GM18951 (cell line): ENCODE results near the gene TSFM.

Experiments used
- POLR2A ChIP-seq: IDR thresholded peaks from 4 replicates; pipeline ENCODE4 v1.6.1; 2011; ENCODE audit warnings: mild to moderate bottlenecking; ENCODE audit not compliant: insufficient read length, insufficient read depth; ENCODE audit errors: extremely low read depth
- in situ Hi-C: fragments of 300-500 bp; cut with MboI; formaldehyde crosslinking; loops from one replicate; pipeline ENCODE4 v1.12.0; 2022; ENCODE audit warnings: low sequenced_read_pairs, mixed read lengths, inconsistent platforms; ENCODE audit not compliant: unreplicated experiment

The TSFM gene

DNA sequence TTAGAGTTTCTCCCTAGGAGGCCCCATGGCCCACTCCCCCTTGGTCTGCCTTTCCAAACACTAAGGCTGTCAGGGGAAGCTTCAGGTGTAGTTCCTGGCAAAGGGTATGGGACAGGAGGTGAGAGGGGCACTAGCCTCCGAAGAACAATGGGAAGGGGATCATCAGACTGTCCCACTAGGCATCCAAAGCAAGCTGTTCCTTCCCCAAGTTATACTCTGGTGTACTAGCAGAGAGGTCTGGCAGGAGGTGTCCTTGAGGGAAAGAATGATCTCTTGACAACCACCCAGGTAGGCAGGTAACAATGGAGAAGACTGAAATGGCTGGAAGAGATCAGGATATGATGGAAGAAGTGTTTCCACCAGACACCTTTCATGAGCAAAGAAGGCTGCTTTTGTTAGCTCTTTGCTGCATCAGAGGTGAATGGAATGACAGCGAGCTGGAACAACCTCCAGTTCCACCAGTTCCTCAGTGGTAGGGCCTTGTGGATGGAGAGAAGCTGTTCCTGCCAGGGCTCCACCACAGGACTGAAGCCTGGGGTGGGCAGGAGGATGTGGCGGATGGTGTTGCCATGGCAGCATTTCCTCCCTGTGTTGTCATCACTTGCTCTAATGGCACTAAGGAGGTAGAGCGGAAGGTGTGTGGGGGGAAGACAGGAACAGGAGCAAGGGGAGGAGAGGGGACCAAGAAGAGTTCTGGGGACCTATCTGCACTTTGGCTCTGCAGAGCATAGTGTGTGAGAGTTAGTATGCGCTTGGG, 41.8 kb upstream of the TSFM start:
- in situ Hi-C loops, result no loop called here
- TF ChIP-seq POLR2A, result no peak

DNA sequence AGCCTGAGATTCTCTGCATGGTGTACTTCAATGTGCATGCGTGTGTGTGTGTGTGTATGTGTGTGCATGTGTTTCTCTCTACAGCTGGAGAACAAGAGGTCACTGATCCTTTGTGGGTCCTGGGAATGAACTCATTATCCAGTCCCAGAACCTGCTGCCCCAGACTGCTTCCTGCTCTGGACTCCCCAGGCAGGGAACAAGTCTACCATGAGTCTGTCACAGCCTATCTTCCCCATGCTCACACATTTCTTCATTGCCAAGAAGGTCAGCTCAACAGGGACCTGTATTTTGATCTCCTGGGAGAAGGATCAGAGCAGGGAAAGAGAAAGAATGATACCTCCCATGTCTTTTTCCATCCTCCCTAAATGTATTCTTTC, 41.2 kb upstream of the TSFM start:
- in situ Hi-C loops, result no loop called here
- no peak for TF ChIP-seq POLR2A

DNA sequence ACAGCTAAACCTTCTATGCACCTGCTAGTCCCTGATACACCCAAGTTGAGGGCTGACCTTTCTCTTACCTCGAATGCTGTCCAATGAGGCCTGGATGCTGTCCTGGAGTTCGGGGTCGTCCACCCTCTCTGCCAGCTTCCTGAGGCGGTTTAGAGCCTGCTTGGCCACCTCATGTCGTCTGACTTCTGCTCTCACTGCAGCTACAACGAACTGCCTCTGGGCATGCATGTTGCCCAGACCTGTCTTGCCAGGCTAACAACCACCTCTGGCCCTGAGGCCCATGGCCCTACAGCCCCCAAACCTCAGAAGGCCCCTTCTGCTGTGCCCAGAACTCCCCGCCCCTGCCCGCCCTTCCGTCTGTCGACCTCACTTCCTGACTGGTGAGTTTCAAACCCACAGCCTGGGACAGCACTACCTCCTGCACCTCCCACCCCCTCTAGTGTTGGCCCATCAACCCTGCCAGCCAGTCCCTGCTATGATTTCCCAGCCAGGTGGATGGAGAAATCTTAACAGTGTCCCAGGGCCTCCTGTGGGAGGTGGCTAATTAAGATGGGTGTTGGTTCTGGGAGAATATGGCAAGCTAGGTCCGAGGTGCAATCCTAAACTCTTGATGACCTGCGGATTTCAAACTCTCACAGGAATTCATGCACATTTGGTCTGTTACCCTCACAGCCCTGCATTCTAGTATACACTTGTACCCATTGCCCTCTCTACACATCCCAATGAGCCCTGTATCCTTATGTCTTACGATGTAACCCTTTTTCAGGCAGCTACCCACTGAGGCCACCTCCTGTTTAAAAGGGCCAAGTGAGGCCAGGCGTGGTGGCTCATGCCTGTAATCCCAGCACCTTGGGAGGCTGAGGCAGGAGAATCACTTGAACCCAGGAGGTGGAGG, 40.5 kb upstream of the TSFM start:
- in situ Hi-C loops, result no loop called here
- TF ChIP-seq POLR2A, result peak; percentile 61

DNA sequence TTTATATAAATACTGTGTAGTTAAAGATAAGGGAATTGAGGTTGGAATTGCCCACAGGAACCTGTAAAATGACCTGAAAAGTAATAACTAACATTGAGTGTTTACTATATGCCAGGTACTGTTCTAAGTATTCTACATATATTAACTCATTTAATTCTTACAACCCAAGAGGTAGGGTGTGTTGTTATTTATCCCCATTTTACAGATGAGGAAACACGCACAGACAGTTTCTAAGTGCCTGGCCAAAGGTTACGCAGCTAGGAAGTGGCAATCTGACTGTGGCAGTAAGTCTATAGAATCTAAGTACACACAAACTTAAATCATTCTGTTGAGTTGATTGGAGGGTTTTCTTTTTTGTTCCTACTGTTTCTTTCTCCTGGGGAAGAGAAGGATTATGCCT, 38.8 kb upstream of the TSFM start:
- in situ Hi-C loops, result no loop called here
- no peak for TF ChIP-seq POLR2A

DNA sequence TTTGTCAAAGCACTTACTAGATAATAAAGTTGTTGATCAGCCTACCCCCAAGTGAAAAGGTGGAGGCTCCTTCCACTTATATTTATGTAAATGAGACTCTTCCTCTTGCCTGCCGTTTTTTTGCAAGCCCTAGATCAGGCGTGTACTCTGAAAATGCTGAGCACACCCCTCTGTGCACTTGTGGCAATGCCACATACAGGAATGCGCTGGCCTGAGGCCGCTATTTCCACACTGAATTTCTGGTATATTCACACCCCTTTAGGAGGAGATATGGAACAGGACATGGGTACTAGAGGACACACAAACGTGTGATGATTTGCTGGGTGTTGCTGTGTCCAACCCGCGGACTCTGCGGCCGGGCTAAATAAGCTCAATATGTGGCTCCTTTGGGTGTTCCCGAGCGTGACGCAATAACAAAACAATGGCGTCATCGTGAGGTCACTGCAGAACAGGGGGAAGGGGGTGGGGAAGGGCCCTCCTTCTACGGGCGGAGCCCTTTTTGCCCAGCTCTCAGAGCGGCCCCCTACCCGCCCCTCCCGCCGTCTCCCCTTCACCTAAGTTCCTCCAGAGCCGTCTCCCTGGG, 38.3 kb upstream of the TSFM start:
- TF ChIP-seq POLR2A, result no peak
- in situ Hi-C loops, result no loop called here

DNA sequence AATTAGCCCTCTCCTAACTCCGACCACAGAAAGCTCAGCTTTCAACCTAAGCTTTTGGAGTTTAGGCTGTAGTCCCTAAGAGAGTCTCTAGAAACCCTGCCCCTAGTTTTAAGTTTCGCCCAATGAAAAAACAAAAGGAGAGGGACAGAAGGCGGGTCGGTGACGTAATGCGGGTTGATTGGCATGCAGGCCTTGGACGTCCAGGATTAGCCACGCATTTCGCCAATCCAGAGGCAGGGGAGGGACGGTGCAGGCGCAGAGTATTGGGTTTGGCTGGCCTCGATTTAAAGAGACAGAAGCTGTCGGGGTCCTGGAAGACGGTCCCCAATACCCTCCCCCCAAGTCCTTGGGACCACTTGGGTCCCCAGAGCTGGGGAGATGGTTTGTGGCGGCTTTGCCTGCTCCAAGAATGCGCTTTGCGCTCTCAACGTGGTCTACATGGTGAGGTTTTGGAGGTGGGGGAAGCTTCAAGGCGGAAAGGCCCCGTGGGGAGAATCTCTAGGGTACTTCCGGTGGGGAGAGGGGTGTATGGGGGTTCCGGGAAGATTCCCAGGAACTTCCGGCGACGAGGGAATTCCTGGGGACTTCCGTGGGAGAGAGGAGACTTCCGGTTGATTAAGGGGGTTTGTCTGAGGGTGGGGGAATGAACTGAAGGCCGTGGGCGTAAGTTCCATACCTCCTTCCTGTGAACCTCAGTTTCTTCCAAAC, 37.7 kb upstream of the TSFM start, which contains the start of gene TSPAN31:
TSS of gene TSPAN31 (plus strand) at position 263 of the 708 bp plus-strand sequence. CDS start at position 379, 116 bp downstream.
- in situ Hi-C loops, result no loop called here
- peak; percentile 65 for TF ChIP-seq POLR2A

DNA sequence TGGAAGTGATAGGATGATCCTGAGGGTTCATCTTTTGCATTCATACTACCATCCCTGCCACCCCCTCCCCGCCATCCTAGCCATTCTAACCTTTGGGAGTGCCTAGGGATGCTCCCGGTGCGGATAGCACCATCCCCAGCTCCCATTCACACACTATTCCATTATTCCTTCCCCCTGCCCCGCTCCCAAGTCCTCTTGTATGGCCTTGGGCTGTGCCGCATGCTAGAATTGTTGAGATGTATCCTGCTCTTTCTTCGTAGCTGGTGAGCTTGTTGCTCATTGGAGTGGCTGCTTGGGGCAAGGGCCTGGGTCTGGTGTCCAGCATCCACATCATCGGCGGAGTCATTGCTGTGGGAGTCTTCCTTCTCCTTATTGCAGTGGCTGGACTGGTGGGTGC, 37.1 kb upstream of the TSFM start:
- TF ChIP-seq POLR2A, result peak; percentile 37
- in situ Hi-C loops, result no loop called here

DNA sequence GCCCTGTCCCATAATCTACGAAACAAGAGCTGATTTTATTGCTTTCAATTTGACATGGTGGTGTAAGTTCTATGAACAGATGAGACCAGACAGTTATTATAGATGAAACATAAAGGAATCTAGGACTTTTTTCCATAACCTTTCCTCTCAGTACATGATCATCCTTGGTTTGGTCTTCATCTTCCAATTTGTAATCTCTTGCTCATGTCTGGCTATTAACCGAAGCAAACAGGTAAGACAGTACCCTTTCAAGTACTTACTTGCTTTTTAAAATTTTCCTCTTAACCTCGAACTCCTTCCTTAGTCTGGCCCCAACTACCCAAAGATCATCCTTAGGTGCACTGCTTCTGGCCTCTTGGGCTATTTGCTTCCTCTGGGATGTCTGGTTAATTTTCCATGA, 36.6 kb upstream of the TSFM start:
- no peak for TF ChIP-seq POLR2A
- in situ Hi-C loops, result no loop called here

DNA sequence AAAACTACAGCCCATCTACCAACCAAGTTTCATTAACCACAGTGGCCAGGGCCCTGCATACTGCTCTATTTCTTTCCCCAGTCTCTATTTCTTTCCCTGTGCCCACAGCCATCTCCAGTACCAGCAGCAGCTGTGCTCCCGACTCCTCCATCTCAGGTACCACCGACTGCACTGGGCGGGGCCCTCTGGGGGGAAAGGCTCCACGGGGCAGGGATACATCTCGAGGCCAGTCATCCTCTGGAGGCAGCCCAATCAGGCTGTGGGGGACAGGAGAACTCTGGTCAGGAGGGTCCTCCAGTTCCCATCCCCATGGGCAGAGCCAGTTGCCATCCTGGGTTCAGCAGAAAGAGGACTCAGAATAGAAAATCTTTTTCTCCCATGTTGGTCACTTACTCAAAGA, 33.5 kb upstream of the TSFM start:
- TF ChIP-seq POLR2A, result no peak
- in situ Hi-C loops, result no loop called here

DNA sequence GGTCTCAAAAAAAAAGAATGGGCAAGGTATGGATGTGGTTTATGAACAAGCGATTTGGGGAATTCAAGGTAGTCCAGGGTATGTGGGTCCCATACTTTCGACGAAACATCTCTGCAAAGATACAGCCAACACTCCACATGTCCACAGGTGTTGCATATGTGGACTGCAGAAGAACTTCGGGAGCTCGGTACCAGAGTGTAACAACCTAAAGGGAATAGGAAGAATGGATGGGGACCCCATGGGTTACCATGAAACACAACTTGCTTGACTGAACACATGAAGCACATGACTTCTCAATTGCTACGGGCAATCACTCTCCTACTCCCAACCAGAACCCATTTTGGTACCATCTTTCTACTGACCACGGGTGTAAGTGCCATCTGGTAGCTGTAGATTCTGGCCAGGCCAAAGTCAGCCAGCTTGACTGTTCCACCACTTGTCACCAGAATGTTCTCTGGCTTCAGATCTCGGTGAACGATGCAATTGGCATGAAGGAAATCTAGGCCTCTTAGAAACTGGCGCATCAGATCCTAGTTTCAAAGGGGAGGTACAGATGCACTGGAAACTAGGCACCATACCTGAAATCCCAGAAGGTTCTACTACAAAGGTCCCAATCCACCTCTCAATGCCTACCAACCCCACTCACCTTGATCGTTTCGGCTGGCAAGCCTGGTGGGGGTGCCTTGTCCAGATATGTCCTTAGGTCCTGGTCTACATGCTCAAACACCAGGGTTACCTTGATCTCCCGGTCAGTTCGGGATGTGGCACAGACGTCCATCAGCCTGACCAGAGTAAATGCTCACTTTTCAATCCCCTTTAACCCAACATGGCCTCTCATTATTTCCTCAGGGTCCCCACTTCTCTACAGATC, 31.8 kb upstream of the TSFM start:
- in situ Hi-C loops, result no loop called here
- TF ChIP-seq POLR2A, result no peak

DNA sequence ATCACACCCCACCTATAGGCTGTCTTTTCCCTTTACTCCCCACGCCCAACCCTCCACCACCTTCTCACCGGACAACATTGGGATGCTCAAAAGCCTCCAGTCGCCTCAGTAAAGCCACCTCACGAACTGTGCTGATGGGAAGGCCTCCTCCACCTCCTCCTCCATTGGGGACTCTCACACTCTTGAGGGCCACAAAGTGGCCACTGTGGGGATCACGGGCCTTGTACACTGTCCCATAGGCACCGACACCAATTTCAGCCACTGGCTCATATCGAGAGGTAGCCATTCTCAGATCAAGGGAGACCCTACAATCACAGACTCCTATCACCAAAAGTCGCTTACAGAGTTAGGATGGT, 31.2 kb upstream of the TSFM start:
- in situ Hi-C loops, result no loop called here
- no peak for TF ChIP-seq POLR2A
